Mucosa of stomach (tissue), 1 donor: ENCODE results near the gene MMP27.

Source experiments
- H3K27me3 ChIP-seq: one replicate; pipeline ENCODE4 v1.7.0; 2013; ENCODE audit warnings: mild to moderate bottlenecking, low read length; ENCODE audit not compliant: control insufficient read depth, insufficient read depth
- H3K36me3 ChIP-seq: one replicate; pipeline ENCODE4 v1.7.0; 2013; ENCODE audit warnings: low read length; ENCODE audit not compliant: control insufficient read depth, insufficient read depth
- H3K4me1 ChIP-seq: one replicate; pipeline ENCODE4 v1.7.0; 2013; ENCODE audit warnings: mild to moderate bottlenecking, low read length; ENCODE audit not compliant: control insufficient read depth, insufficient read depth
- H3K4me3 ChIP-seq: one replicate; pipeline ENCODE4 v1.7.0; 2013; ENCODE audit warnings: low read length
- H3K9ac ChIP-seq: one replicate; pipeline ENCODE4 v1.7.0; 2013; ENCODE audit warnings: mild to moderate bottlenecking, low read length, moderate library complexity
- H3K9me3 ChIP-seq: one replicate; pipeline ENCODE4 v1.7.0; 2013; ENCODE audit warnings: mild to moderate bottlenecking, low read length, moderate library complexity; ENCODE audit not compliant: control insufficient read depth
- donor health status: Pancreatic carcinoma.

Gene MMP27

GRCh38 chr11:102683277-102683676, 22.3 kb downstream of the MMP27 start:
- H3K4me1 ChIP-seq, result peaks cover 17% of the 10 kb centered on the region

GRCh38 chr11:102680945-102681344, 24.6 kb downstream of the MMP27 start:
- Histone ChIP-seq H3K4me3 (no peak overlapping the region), H3K9ac (no peak overlapping the region), H3K4me1 (peaks cover 7% of the 10 kb centered on the region), H3K36me3 (no peaks in the 10 kb centered on the region), H3K9me3 (no peaks in the 10 kb centered on the region), H3K27me3 (no peaks in the 10 kb centered on the region)

More at GRCh38 chr11:102683277-102683676, 22.3 kb downstream of the MMP27 start:
- Histone ChIP-seq H3K36me3 (no peaks in the 10 kb centered on the region), H3K9ac (no peak overlapping the region), H3K4me3 (no peak overlapping the region), H3K27me3 (no peaks in the 10 kb centered on the region), H3K9me3 (no peaks in the 10 kb centered on the region)

- H3K9me3 ChIP-seq, result no peaks in the 10 kb centered on the region
- H3K9ac ChIP-seq, result no peak overlapping the region
- H3K4me3 ChIP-seq, result no peak overlapping the region
- no peaks in the 10 kb centered on the region for H3K36me3 ChIP-seq
- no peaks in the 10 kb centered on the region for H3K27me3 ChIP-seq
- H3K4me1 ChIP-seq, result peaks cover 4% of the 10 kb centered on the region
Observed at GRCh38 chr11:102678022-102678421, 27.5 kb downstream of the MMP27 start.

- Histone ChIP-seq H3K9ac (no peak overlapping the region), H3K36me3 (no peaks in the 10 kb centered on the region), H3K27me3 (no peaks in the 10 kb centered on the region), H3K4me3 (no peak overlapping the region), H3K4me1 (peaks cover 4% of the 10 kb centered on the region), H3K9me3 (no peaks in the 10 kb centered on the region)
Observed at GRCh38 chr11:102676084-102676483, 29.5 kb downstream of the MMP27 start.

GRCh38 chr11:102669664-102670063, 35.9 kb downstream of the MMP27 start:
- Histone ChIP-seq H3K27me3 (no peaks in the 10 kb centered on the region), H3K9ac (no peak overlapping the region), H3K36me3 (no peaks in the 10 kb centered on the region), H3K4me1 (no peaks in the 10 kb centered on the region), H3K9me3 (no peaks in the 10 kb centered on the region), H3K4me3 (no peak overlapping the region)

- H3K9ac ChIP-seq, result no peak overlapping the region
- no peaks in the 10 kb centered on the region for H3K4me1 ChIP-seq
- no peak overlapping the region for H3K4me3 ChIP-seq
- H3K27me3 ChIP-seq, result no peaks in the 10 kb centered on the region
- H3K9me3 ChIP-seq, result no peaks in the 10 kb centered on the region
- H3K36me3 ChIP-seq, result no peaks in the 10 kb centered on the region
Observed at GRCh38 chr11:102666331-102666957, 39.1 kb downstream of the MMP27 start.

- Histone ChIP-seq H3K4me3 (no peak overlapping the region), H3K9ac (no peak overlapping the region), H3K9me3 (no peaks in the 10 kb centered on the region), H3K27me3 (no peaks in the 10 kb centered on the region), H3K4me1 (no peaks in the 10 kb centered on the region), H3K36me3 (no peaks in the 10 kb centered on the region)
Observed at GRCh38 chr11:102664001-102664752, 41.4 kb downstream of the MMP27 start.

- Histone ChIP-seq H3K27me3 (no peaks in the 10 kb centered on the region), H3K4me1 (no peaks in the 10 kb centered on the region), H3K9ac (no peak overlapping the region), H3K9me3 (no peaks in the 10 kb centered on the region), H3K4me3 (no peak overlapping the region), H3K36me3 (no peaks in the 10 kb centered on the region)
Observed at GRCh38 chr11:102662607-102663006, 43.0 kb downstream of the MMP27 start.

- H3K27me3 ChIP-seq, result no peaks in the 10 kb centered on the region
- H3K4me3 ChIP-seq, result no peak overlapping the region
- H3K4me1 ChIP-seq, result no peaks in the 10 kb centered on the region
- H3K9ac ChIP-seq, result no peak overlapping the region
- no peaks in the 10 kb centered on the region for H3K36me3 ChIP-seq
- H3K9me3 ChIP-seq, result no peaks in the 10 kb centered on the region
Observed at GRCh38 chr11:102661040-102661439, 44.5 kb downstream of the MMP27 start.

GRCh38 chr11:102656528-102656927, 49.0 kb downstream of the MMP27 start:
- Histone ChIP-seq H3K4me3 (no peak overlapping the region), H3K36me3 (no peaks in the 10 kb centered on the region), H3K9ac (no peak overlapping the region), H3K9me3 (no peaks in the 10 kb centered on the region), H3K27me3 (no peaks in the 10 kb centered on the region), H3K4me1 (no peaks in the 10 kb centered on the region)

GRCh38 chr11:102655547-102655946, 50.0 kb downstream of the MMP27 start:
- Histone ChIP-seq H3K36me3 (no peaks in the 10 kb centered on the region), H3K9me3 (no peaks in the 10 kb centered on the region), H3K4me3 (no peak overlapping the region), H3K9ac (no peak overlapping the region), H3K4me1 (no peaks in the 10 kb centered on the region), H3K27me3 (no peaks in the 10 kb centered on the region)

GRCh38 chr11:102654761-102655160, 50.8 kb downstream of the MMP27 start:
- Histone ChIP-seq H3K36me3 (no peaks in the 10 kb centered on the region), H3K4me3 (no peak overlapping the region), H3K27me3 (no peaks in the 10 kb centered on the region), H3K9me3 (no peaks in the 10 kb centered on the region), H3K4me1 (no peaks in the 10 kb centered on the region), H3K9ac (no peak overlapping the region)
